Mucosa of descending colon (tissue), 3 donors: ENCODE measurements around the gene MRPS27. TPM values are rescaled to one million over a fixed set of nuclear protein-coding genes. Genes with fewer than 3 reads are reported as not detected.

Experiments
- ATAC-seq: fragments of 200-7000 bp; cut with Tn5 transposase; one replicate; pipeline ENCODE4 v1.9.1; 2020; ENCODE audit warnings: mild to moderate bottlenecking, moderate library complexity
- DNase-seq, 3 donors: peaks; one replicate each; pipeline ENCODE4 v3.0.0-alpha.2; 2020
- H3K36me3 ChIP-seq: fragments of 200-600 bp; one replicate; pipeline ENCODE4 v1.8.0; 2021; ENCODE audit warnings: low read depth, mild to moderate bottlenecking
- H3K4me1 ChIP-seq: fragments of 200-600 bp; one replicate; pipeline ENCODE4 v1.8.0; 2021; ENCODE audit warnings: low read depth, mild to moderate bottlenecking
- H3K4me3 ChIP-seq: fragments of 200-600 bp; one replicate; pipeline ENCODE4 v1.8.0; 2021; ENCODE audit warnings: mild to moderate bottlenecking
- H3K9me3 ChIP-seq: fragments of 200-600 bp; one replicate; pipeline ENCODE4 v1.8.0; 2021; ENCODE audit warnings: mild to moderate bottlenecking
- CTCF ChIP-seq: fragments of 200-600 bp; IDR thresholded peaks from one replicate; pipeline ENCODE4 v1.8.0; 2022; ENCODE audit warnings: antibody characterized with exemption, mild to moderate bottlenecking
- intact Hi-C, 2 donors: fragments of 100-400 bp; cut with DNase I in 1 of 2; cut with micrococcal nuclease in 1 of 2; formaldehyde crosslinking; loops; one replicate each; pipeline versions ENCODE4 v1.11.0 to v1.11.1; 2022; cut with DNase I, micrococcal nuclease
- total RNA-seq, 3 donors: library from RNA; stranded (reverse); fragmentation: NEBNext Ultra II Directional in 2 of 3; extraction: Animal tissue kit (Norgen Biotek cat#: 25700) in 2 of 3; gene quantifications; one replicate each; pipeline versions ENCODE4 v1.2.1 to v1.2.4, GENCODE V29; 2021 to 2023
- donor health status: DM: no; HTN: no; CAD: no; lungs with moderate emphysema.
- donor health status: DM: no; HTN: no; CAD: no.
- donor health status: DM: no; HTN: yes; CAD: no.

The MRPS27 gene
- total RNA-seq, 3 donors from 2014 or later = 32.7 to 40.3 (median 37.6) TPM

GRCh38 chr5:72256536-72256935 is 63.5 kb downstream of the MRPS27 start:
- Histone ChIP-seq H3K4me1 (peaks cover 21% of the 10 kb centered on the region), H3K9me3 (no peaks in the 10 kb centered on the region), H3K4me3 (no peak overlapping the region), H3K36me3 (no peaks in the 10 kb centered on the region)
- ATAC-seq (peak; percentile 33), DNase-seq (no peak)
- intact Hi-C loops = no loop called here
- no peak for TF ChIP-seq CTCF

- ATAC-seq (peak; percentile 44), DNase-seq (no peak)
- H3K9me3 ChIP-seq = no peaks in the 10 kb centered on the region
- H3K36me3 ChIP-seq = no peaks in the 10 kb centered on the region
- no peak for TF ChIP-seq CTCF
- no peak overlapping the region for H3K4me3 ChIP-seq
- intact Hi-C loops = no loop called here
- H3K4me1 ChIP-seq = peaks cover 21% of the 10 kb centered on the region
Observed at GRCh38 chr5:72255670-72256069, 64.4 kb downstream of the MRPS27 start.

GRCh38 chr5:72255237-72255636 is 64.8 kb downstream of the MRPS27 start:
- DNase-seq (peak in 2 of 3 donors; percentile 23 to 28), ATAC-seq (peak; percentile 93)
- H3K4me3 ChIP-seq = no peak overlapping the region
- peaks cover 21% of the 10 kb centered on the region for H3K4me1 ChIP-seq
- TF ChIP-seq CTCF = no peak
- no peaks in the 10 kb centered on the region for H3K9me3 ChIP-seq
- intact Hi-C loops = no loop called here
- H3K36me3 ChIP-seq = no peaks in the 10 kb centered on the region

GRCh38 chr5:72252574-72253155 is 67.4 kb downstream of the MRPS27 start:
- Histone ChIP-seq H3K4me3 (no peak overlapping the region), H3K4me1 (peaks cover 28% of the 10 kb centered on the region), H3K36me3 (no peaks in the 10 kb centered on the region), H3K9me3 (no peaks in the 10 kb centered on the region)
- TF ChIP-seq CTCF = no peak
- intact Hi-C loops = no loop called here
- DNase-seq (no peak), ATAC-seq (no peak)

GRCh38 chr5:72252008-72252407 is 68.0 kb downstream of the MRPS27 start:
- no peak for DNase-seq
- Histone ChIP-seq H3K4me1 (peaks cover 29% of the 10 kb centered on the region), H3K4me3 (no peak overlapping the region), H3K36me3 (no peaks in the 10 kb centered on the region), H3K9me3 (no peaks in the 10 kb centered on the region)
- ATAC-seq = no peak
- no peak for TF ChIP-seq CTCF
- intact Hi-C loops = no loop called here

GRCh38 chr5:72251386-72251785 is 68.7 kb downstream of the MRPS27 start:
- no peaks in the 10 kb centered on the region for H3K36me3 ChIP-seq
- no peak for ATAC-seq
- intact Hi-C loops = no loop called here
- no peak for DNase-seq
- H3K4me1 ChIP-seq = peaks cover 26% of the 10 kb centered on the region
- no peaks in the 10 kb centered on the region for H3K9me3 ChIP-seq
- no peak overlapping the region for H3K4me3 ChIP-seq
- no peak for TF ChIP-seq CTCF
